Stomach (tissue), 9 donors: ENCODE data around the gene RABEP2. TPM values are rescaled to one million over a fixed set of nuclear protein-coding genes. Genes with fewer than 3 reads are reported as not detected.
"Not testable (repeated sequence)": the region's sequence is repeated elsewhere in the genome, so short reads cannot be mapped to it uniquely, and the experiment has no call there.

ENCODE experiments used
- DNase-seq, 2 donors: peaks; one replicate each; pipeline versions ENCODE4 v3.0.0 to v3.0.0-alpha.2; 2013 to 2019
- H3K27ac ChIP-seq, 5 donors: fragments of 200-600 bp in 4 of 5; sonication (generic) in 4 of 5; one replicate each; pipeline ENCODE4 v1.5.1; 2013 to 2019; ENCODE audit warnings: mild to moderate bottlenecking in 1 of 5, moderate library complexity in 1 of 5
- H3K27me3 ChIP-seq, 3 donors: fragments of 200-600 bp; sonication (generic); one replicate each; pipeline ENCODE4 v1.5.1; 2017 to 2019; ENCODE audit warnings: mixed run types in 1 of 3
- H3K36me3 ChIP-seq, 4 donors: fragments of 200-600 bp; sonication (generic); 1 replicate in 3 of 4; 2 replicates in 1 of 4; pipeline ENCODE4 v1.5.1; 2016 to 2019
- H3K4me1 ChIP-seq, 4 donors: fragments of 200-600 bp; sonication (generic); one replicate each; pipeline ENCODE4 v1.5.1; 2016 to 2019
- H3K4me3 ChIP-seq, 4 donors: fragments of 200-600 bp; sonication (generic) in 3 of 4; one replicate each; pipeline ENCODE4 v1.5.1; 2016 to 2019; ENCODE audit warnings: mild to moderate bottlenecking in 1 of 4
- H3K9me3 ChIP-seq, 4 donors: fragments of 200-600 bp; sonication (generic); one replicate each; pipeline ENCODE4 v1.5.1; 2016 to 2019
- CTCF ChIP-seq, 7 experiments: fragments of 450-650 bp in 4 of 7; fragments of 200-600 bp in 3 of 7; sonication (generic) in 3 of 7; IDR thresholded peaks; one replicate each; pipeline ENCODE4 v1.5.1; 2016 to 2019; ENCODE audit warnings: antibody characterized with exemption in 7 of 7, control low read depth in 2 of 7, mild to moderate bottlenecking in 1 of 7
- EP300 ChIP-seq: sonication (generic); formaldehyde crosslinking; IDR thresholded peaks from one replicate; pipeline ENCODE4 v1.6.1; 2017; ENCODE audit warnings: antibody characterized with exemption
- POLR2A ChIP-seq, 4 donors: fragments of 450-650 bp; IDR thresholded peaks; one replicate each; pipeline ENCODE4 v1.6.1; 2016; ENCODE audit warnings: antibody characterized with exemption in 4 of 4, control low read depth in 2 of 4, mild to moderate bottlenecking in 1 of 4, moderate library complexity in 1 of 4
- POLR2AphosphoS5 ChIP-seq, 3 donors: sonication (generic); formaldehyde crosslinking; IDR thresholded peaks; one replicate each; pipeline ENCODE4 v1.6.1; 2016; ENCODE audit warnings: antibody characterized with exemption in 3 of 3
- WGBS, 5 donors: extraction: QIAGEN DNeasy Blood & Tissue Kit in 3 of 5; methylation state at CpG; one replicate each; pipeline versions ENCODE4 v1.1.5 to v1.1.7; 2013 to 2018; 5-methylcytosine and 5-hydroxymethylcytosine counted together
- intact Hi-C: fragments of 100-400 bp; cut with DNase I; formaldehyde crosslinking; loops from one replicate; pipeline ENCODE4 v1.15.1; 2023; ENCODE audit warnings: low total_unique reads
- polyA plus RNA-seq, 3 donors: library from polyadenylated mRNA; stranded (reverse); fragments of 200-250 nt; gene quantifications; one replicate each; pipeline ENCODE4 v1.2.3, GENCODE V29; 2013
- total RNA-seq, 5 donors: library from RNA; depleted of rRNA; stranded (reverse); fragments of >200 nt; gene quantifications; one replicate each; pipeline versions ENCODE4 v1.1.0 to v1.2.3, GENCODE V29; 2014 to 2016
- donor health status: healthy with polysubstance abuse.
- donor health status: Bipolar disorder and iron deficiency.
- donor health status: healthy.

Gene RABEP2
- total and polyA plus RNA-seq, 8 donors: 20.3 to 350 (median 33.7) TPM

DNA sequence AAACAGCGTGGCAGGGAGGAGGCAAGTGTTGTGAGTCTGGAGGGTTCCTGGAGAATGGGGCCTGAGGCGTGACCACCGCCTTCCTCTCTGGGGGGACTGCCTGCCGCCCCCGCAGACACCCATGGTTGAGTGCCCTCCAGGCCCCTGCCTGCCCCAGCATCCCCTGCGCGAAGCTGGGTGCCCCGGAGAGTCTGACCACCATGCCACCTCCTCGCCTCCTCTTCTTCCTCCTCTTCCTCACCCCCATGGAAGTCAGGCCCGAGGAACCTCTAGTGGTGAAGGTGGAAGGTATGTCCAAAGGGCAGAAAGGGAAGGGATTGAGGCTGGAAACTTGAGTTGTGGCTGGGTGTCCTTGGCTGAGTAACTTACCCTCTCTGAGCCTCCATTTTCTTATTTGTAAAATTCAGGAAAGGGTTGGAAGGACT, 6.8 kb upstream of the RABEP2 start, which contains the start of gene CD19:
Gene CD19, plus strand, starts transcription at position 171 of the 425 bp plus-strand sequence. Its CDS starts 30 bp downstream, at position 201.
- Histone ChIP-seq H3K27ac (no peak within 1 kb of the TSS), H3K9me3 (no peaks in the 10 kb centered on the region), H3K4me3 (peak within 1 kb of the TSS in 1 of 4 donors; percentile 16), H3K36me3 (no peaks in the 10 kb centered on the region), H3K27me3 (no peaks in the 10 kb centered on the region), H3K4me1 (peaks cover 4 to 14% (median 10%) of the 10 kb centered on the region in 4 donors)
- WGBS, 5 donors: 84 to 93% (median 91%) methylated on average over 10 of the region's 10 CpGs
- no peak for TF ChIP-seq POLR2A (IDR thresholded peaks at IDR 0.05)
- TF ChIP-seq CTCF (IDR thresholded peaks at IDR 0.05): no peak
- no peak for TF ChIP-seq POLR2AphosphoS5 (IDR thresholded peaks at IDR 0.05)
- no peak for TF ChIP-seq EP300
- intact Hi-C loops: loop anchor here (10.0 kb wide), 1 partner anchor 47 kb away; no protein-coding TSS in a partner anchor
- no peak for DNase-seq

DNA sequence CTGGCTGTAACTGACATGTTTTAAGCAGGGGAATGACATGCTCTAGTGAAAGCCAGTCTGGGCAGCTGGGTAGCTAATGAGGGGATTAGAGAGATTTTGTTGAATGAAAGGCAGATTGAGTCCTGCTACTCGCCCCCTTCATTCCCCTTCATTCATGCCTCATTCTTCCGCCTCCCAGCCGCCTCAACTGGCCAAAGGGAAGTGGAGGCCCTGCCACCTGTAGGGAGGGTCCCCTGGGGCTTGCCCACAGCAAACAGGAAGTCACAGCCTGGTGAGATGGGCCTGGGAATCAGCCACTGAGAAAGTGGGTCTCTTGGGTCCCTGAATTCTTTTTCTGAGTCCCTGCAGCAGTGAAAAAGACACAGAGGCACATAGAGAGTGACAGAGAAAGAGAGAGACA, 5.6 kb upstream of the RABEP2 start:
- no peaks in the 10 kb centered on the region for H3K36me3 ChIP-seq
- TF ChIP-seq EP300: no peak
- TF ChIP-seq POLR2AphosphoS5 (IDR thresholded peaks at IDR 0.05): no peak
- TF ChIP-seq CTCF (IDR thresholded peaks at IDR 0.05): no peak
- no peak for TF ChIP-seq POLR2A (IDR thresholded peaks at IDR 0.05)
- peaks cover 0 to 7% (median 3%) of the 10 kb centered on the region in 4 donors for H3K4me1 ChIP-seq
- H3K27me3 ChIP-seq: no peaks in the 10 kb centered on the region
- H3K4me3 ChIP-seq: no peak overlapping the region
- 63 to 87% (median 78%) methylated on average over 3 of the region's 3 CpGs for WGBS, 5 donors
- DNase-seq: no peak
- H3K27ac ChIP-seq: no peak overlapping the region
- H3K9me3 ChIP-seq: no peaks in the 10 kb centered on the region
- intact Hi-C loops: loop anchor here (10.0 kb wide), 1 partner anchor 46 kb away; no protein-coding TSS in a partner anchor

DNA sequence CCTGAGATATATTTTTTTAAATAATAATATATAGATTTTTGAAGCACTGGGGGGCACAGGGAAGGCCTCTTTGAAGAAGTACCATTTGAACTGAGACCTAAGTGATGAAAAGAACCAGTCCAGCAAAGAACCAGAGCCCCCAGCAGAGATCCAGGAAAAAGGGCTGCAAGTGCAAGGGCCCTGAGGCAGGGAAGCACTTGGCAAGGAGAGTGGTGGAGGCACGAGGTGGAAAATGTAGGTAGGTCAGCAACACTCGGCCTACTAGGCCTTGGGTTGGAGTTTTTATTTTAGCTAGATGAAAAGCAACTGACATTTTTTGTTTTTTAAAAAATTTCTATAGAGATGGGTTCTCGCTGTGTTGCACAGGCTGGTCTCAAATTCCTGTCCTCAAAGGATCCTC, 5.2 kb upstream of the RABEP2 start:
- TF ChIP-seq POLR2AphosphoS5 (IDR thresholded peaks at IDR 0.05): no peak
- Histone ChIP-seq H3K27ac (no peak overlapping the region), H3K36me3 (no peaks in the 10 kb centered on the region), H3K9me3 (no peaks in the 10 kb centered on the region), H3K4me3 (no peak overlapping the region), H3K4me1 (peaks cover 0 to 8% (median 3%) of the 10 kb centered on the region in 4 donors), H3K27me3 (no peaks in the 10 kb centered on the region)
- WGBS, 5 donors: 84 to 92% (median 88%) methylated on average over 3 of the region's 3 CpGs
- no peak for DNase-seq
- intact Hi-C loops: loop anchor here (10.0 kb wide), 1 partner anchor 45 kb away; no protein-coding TSS in a partner anchor

- TF ChIP-seq CTCF (IDR thresholded peaks at IDR 0.05) (no peak), EP300 (no peak), POLR2AphosphoS5 (IDR thresholded peaks at IDR 0.05) (no peak), POLR2A (IDR thresholded peaks at IDR 0.05) (no peak)
- 79 to 95% (median 82%) methylated on average over 1 of the region's 1 CpG for WGBS, 5 donors
- Histone ChIP-seq H3K4me3 (no peak overlapping the region), H3K4me1 (peaks cover 4 to 25% (median 22%) of the 10 kb centered on the region in 4 donors), H3K9me3 (no peaks in the 10 kb centered on the region), H3K27ac (no peak overlapping the region), H3K36me3 (no peaks in the 10 kb centered on the region), H3K27me3 (no peaks in the 10 kb centered on the region)
- no peak for DNase-seq
- intact Hi-C loops: no loop called here
These were observed 2.8 kb upstream of the RABEP2 start for GRCh38 chr16:28927815-28928214.

DNA sequence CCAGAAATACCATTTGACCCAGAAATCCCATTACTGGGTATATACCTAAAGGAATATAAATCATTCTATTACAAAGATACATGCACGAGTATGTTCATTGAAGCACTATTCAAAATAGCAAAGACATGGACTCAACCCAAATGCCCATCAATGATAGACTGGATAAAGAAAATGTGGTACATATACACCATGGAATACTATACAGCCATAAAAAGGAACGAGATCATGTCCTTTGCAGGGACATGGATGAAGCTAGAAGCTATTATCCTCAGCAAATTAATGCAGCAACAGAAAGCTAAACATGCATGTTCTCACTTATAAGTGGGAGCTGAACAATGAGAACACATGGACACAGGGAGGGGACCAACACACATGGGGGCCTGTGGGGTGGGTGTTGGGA, 1.2 kb upstream of the RABEP2 start:
- intact Hi-C loops, H3K36me3 ChIP-seq, H3K9me3 ChIP-seq, DNase-seq, H3K27me3 ChIP-seq: not testable (repeated sequence)
- WGBS, 5 donors: 69 to 73% (median 72%) methylated on average over 2 of the region's 2 CpGs
- Histone ChIP-seq H3K4me1 (peaks cover 4 to 31% (median 24%) of the 10 kb centered on the region in 4 donors), H3K27ac (peak overlapping the region in 4 of 5 donors; percentile 92 to 99 (median 98)), H3K4me3 (peak overlapping the region in 3 of 4 donors; percentile 64 to 96 (median 66))
